Breast epithelium (tissue), 4 donors: ENCODE results near the gene FAM120C. TPM values are rescaled to one million over a fixed set of nuclear protein-coding genes. Genes with fewer than 3 reads are reported as not detected.

ENCODE experiments used
- DNase-seq, 2 donors: peaks; one replicate each; pipeline ENCODE4 v3.0.0-alpha.2; 2019; ENCODE audit warnings: low spot score in 2 of 2
- H3K27ac ChIP-seq, 2 donors: fragments of 200-600 bp; sonication (generic) in 1 of 2; one replicate each; pipeline ENCODE4 v1.5.1; 2016 to 2019; ENCODE audit warnings: mild to moderate bottlenecking in 1 of 2
- H3K27me3 ChIP-seq, 2 donors: fragments of 200-600 bp; sonication (generic) in 1 of 2; one replicate each; pipeline versions ENCODE4 v1.5.1 to v1.6.0; 2017 to 2019; ENCODE audit warnings: control low read depth in 1 of 2, mild to moderate bottlenecking in 1 of 2
- H3K36me3 ChIP-seq: fragments of 200-600 bp; one replicate; pipeline ENCODE4 v1.5.1; 2019
- H3K4me1 ChIP-seq, 2 donors: fragments of 200-600 bp; sonication (generic); one replicate each; pipeline ENCODE4 v1.5.1; 2016 to 2019; ENCODE audit warnings: control low read depth in 1 of 2
- H3K4me3 ChIP-seq, 3 donors: fragments of 200-600 bp; sonication (generic); 1 replicate in 2 of 3; 2 replicates in 1 of 3; pipeline ENCODE4 v1.5.1; 2016 to 2019; ENCODE audit warnings: mild to moderate bottlenecking in 3 of 3, moderate library complexity in 2 of 3
- H3K9me3 ChIP-seq, 2 donors: fragments of 200-600 bp; sonication (generic) in 1 of 2; one replicate each; pipeline ENCODE4 v1.5.1; 2016 to 2019; ENCODE audit warnings: control low read depth in 1 of 2
- CTCF ChIP-seq, 3 donors: fragments of 450-650 bp; IDR thresholded peaks; one replicate each; pipeline ENCODE4 v1.5.1; 2016 to 2017; ENCODE audit warnings: antibody characterized with exemption in 3 of 3, mild to moderate bottlenecking in 3 of 3, moderate library complexity in 3 of 3
- POLR2A ChIP-seq: fragments of 450-650 bp; IDR thresholded peaks from one replicate; pipeline ENCODE4 v1.6.1; 2016; ENCODE audit warnings: antibody characterized with exemption, mild to moderate bottlenecking, moderate library complexity
- POLR2AphosphoS5 ChIP-seq, 3 donors: sonication (generic); formaldehyde crosslinking; IDR thresholded peaks; one replicate each; pipeline ENCODE4 v1.6.1; 2017; ENCODE audit warnings: antibody characterized with exemption in 3 of 3
- intact Hi-C: fragments of 100-400 bp; cut with DNase I; formaldehyde crosslinking; loops from one replicate; pipeline ENCODE4 v1.15.1; 2023; ENCODE audit warnings: low total_unique reads
- total RNA-seq, 3 donors: library from RNA; depleted of rRNA; stranded (reverse); fragments of >200 nt; gene quantifications; one replicate each; pipeline ENCODE4 v1.1.0, GENCODE V29; 2016

Gene FAM120C
- total RNA-seq, 3 donors from 2014 or later, result 11.8 to 13.1 (median 12.4) TPM

- Histone ChIP-seq H3K4me1 (no peaks in the 10 kb centered on the region), H3K9me3 (no peaks in the 10 kb centered on the region), H3K27me3 (peaks cover 0 to 6% of the 10 kb centered on the region in 2 donors), H3K36me3 (no peaks in the 10 kb centered on the region), H3K27ac (peak overlapping the region; percentile 60 to 92), H3K4me3 (peak overlapping the region; percentile 63 to 83 (median 66))
- intact Hi-C loops, result no loop called here
- TF ChIP-seq POLR2A (no peak), CTCF (IDR thresholded peaks at IDR 0.05) (no peak), POLR2AphosphoS5 (IDR thresholded peaks at IDR 0.05) (no peak)
- DNase-seq, result peak in 1 of 2 donors; percentile 48
Measured at GRCh38 chrX:54042609-54043021, 140.4 kb downstream of the FAM120C start.

GRCh38 chrX:54030329-54030728 is 152.7 kb downstream of the FAM120C start:
- H3K27me3 ChIP-seq, result peaks cover 0 to 33% of the 10 kb centered on the region in 2 donors
- H3K36me3 ChIP-seq, result no peaks in the 10 kb centered on the region
- H3K9me3 ChIP-seq, result no peaks in the 10 kb centered on the region
- no peak overlapping the region for H3K4me3 ChIP-seq
- TF ChIP-seq POLR2AphosphoS5 (IDR thresholded peaks at IDR 0.05), result no peak
- no peak for TF ChIP-seq POLR2A
- no peak for TF ChIP-seq CTCF (IDR thresholded peaks at IDR 0.05)
- H3K27ac ChIP-seq, result no peak overlapping the region
- intact Hi-C loops, result no loop called here
- no peaks in the 10 kb centered on the region for H3K4me1 ChIP-seq
- DNase-seq, result no peak

GRCh38 chrX:54029529-54030143 is 153.4 kb downstream of the FAM120C start:
- intact Hi-C loops, result no loop called here
- Histone ChIP-seq H3K27me3 (peaks cover 0 to 33% of the 10 kb centered on the region in 2 donors), H3K27ac (no peak overlapping the region), H3K4me1 (no peaks in the 10 kb centered on the region), H3K9me3 (no peaks in the 10 kb centered on the region), H3K36me3 (no peaks in the 10 kb centered on the region), H3K4me3 (no peak overlapping the region)
- DNase-seq, result peak; percentile 54 to 63
- TF ChIP-seq CTCF (IDR thresholded peaks at IDR 0.05) (no peak), POLR2AphosphoS5 (IDR thresholded peaks at IDR 0.05) (no peak), POLR2A (no peak)

GRCh38 chrX:54024350-54024749 is 158.7 kb downstream of the FAM120C start:
- Histone ChIP-seq H3K4me1 (no peaks in the 10 kb centered on the region), H3K36me3 (no peaks in the 10 kb centered on the region), H3K4me3 (no peak overlapping the region), H3K27ac (no peak overlapping the region), H3K27me3 (peaks cover 0 to 11% of the 10 kb centered on the region in 2 donors), H3K9me3 (no peaks in the 10 kb centered on the region)
- no peak for TF ChIP-seq CTCF (IDR thresholded peaks at IDR 0.05)
- TF ChIP-seq POLR2AphosphoS5 (IDR thresholded peaks at IDR 0.05), result no peak
- no peak for TF ChIP-seq POLR2A
- DNase-seq, result no peak
- intact Hi-C loops, result no loop called here

Other genes starting within 250 kb of the FAM120C start
- 10 to 100 TPM; 25.3 to 43.5 (median 32.8) TPM for gene PHF8, start 138.8 kb downstream of the FAM120C start, total RNA-seq
- 1 to 10 TPM; 1.3 to 5.4 (median 3.3) TPM for gene WNK3, start 174.8 kb upstream of the FAM120C start, total RNA-seq